Stimulated activated CD8-positive, alpha-beta memory T cell treated with anti-CD3 and anti-CD28 coated beads, Interleukin-7, amount 100 ng/mL, for 1 hour (primary cell): ENCODE measurements around the gene DPYD.

Experiments
- DNase-seq, 2 donors: peaks; one replicate each; pipeline ENCODE4 v3.0.0-alpha.2; 2020; ENCODE audit warnings: low read depth in 2 of 2

The DPYD gene

GRCh38 chr1:97533358-97533757, 387.5 kb downstream of the DPYD start:
- DNase-seq: no peak

- DNase-seq: no peak
Observed at GRCh38 chr1:97529600-97529999, 391.2 kb downstream of the DPYD start.

GRCh38 chr1:97524211-97524610, 396.6 kb downstream of the DPYD start:
- no peak for DNase-seq

GRCh38 chr1:97516588-97516987, 404.2 kb downstream of the DPYD start:
- no peak for DNase-seq

- no peak for DNase-seq
Observed at GRCh38 chr1:97508653-97509218, 412.1 kb downstream of the DPYD start.

GRCh38 chr1:97507863-97508262, 413.0 kb downstream of the DPYD start:
- DNase-seq: no peak

GRCh38 chr1:97506368-97506767, 414.5 kb downstream of the DPYD start:
- no peak for DNase-seq

GRCh38 chr1:97505816-97506215, 415.0 kb downstream of the DPYD start:
- no peak for DNase-seq

GRCh38 chr1:97505289-97505688, 415.5 kb downstream of the DPYD start:
- DNase-seq: no peak

- DNase-seq: no peak
Observed at GRCh38 chr1:97502360-97502759, 418.5 kb downstream of the DPYD start.

GRCh38 chr1:97501628-97502027, 419.2 kb downstream of the DPYD start:
- no peak for DNase-seq

- DNase-seq: no peak
Observed at GRCh38 chr1:97500760-97501159, 420.1 kb downstream of the DPYD start.

GRCh38 chr1:97499667-97500066, 421.2 kb downstream of the DPYD start:
- no peak for DNase-seq

GRCh38 chr1:97489834-97490233, 431.0 kb downstream of the DPYD start:
- no peak for DNase-seq

GRCh38 chr1:97488530-97488929, 432.3 kb downstream of the DPYD start:
- no peak for DNase-seq

GRCh38 chr1:97482022-97482421, 438.8 kb downstream of the DPYD start:
- DNase-seq: no peak

- DNase-seq: no peak
Observed at GRCh38 chr1:97467445-97467844, 453.4 kb downstream of the DPYD start.

- DNase-seq: no peak
Observed at GRCh38 chr1:97464305-97464704, 456.5 kb downstream of the DPYD start.

GRCh38 chr1:97461782-97462181, 459.1 kb downstream of the DPYD start:
- DNase-seq: no peak

- no peak for DNase-seq
Observed at GRCh38 chr1:97457446-97458089, 463.3 kb downstream of the DPYD start.

- DNase-seq: no peak
Observed at GRCh38 chr1:97451944-97452343, 468.9 kb downstream of the DPYD start.

- no peak for DNase-seq
Observed at GRCh38 chr1:97451046-97451826, 469.6 kb downstream of the DPYD start.

GRCh38 chr1:97441966-97442365, 478.9 kb downstream of the DPYD start:
- no peak for DNase-seq
